ENCODE data around the gene ZNF750.

The ZNF750 gene

GRCh38 chr17:82810644-82811430 lies 29.0 kb downstream of the ZNF750 start:
- no peak for DNase-seq

GRCh38 chr17:82808921-82809905 lies 30.6 kb downstream of the ZNF750 start:
- DNase-seq, result no peak

GRCh38 chr17:82808006-82808405 lies 31.8 kb downstream of the ZNF750 start:
- DNase-seq, result no peak

GRCh38 chr17:82807562-82807961 lies 32.3 kb downstream of the ZNF750 start:
- DNase-seq, result no peak

DNA sequence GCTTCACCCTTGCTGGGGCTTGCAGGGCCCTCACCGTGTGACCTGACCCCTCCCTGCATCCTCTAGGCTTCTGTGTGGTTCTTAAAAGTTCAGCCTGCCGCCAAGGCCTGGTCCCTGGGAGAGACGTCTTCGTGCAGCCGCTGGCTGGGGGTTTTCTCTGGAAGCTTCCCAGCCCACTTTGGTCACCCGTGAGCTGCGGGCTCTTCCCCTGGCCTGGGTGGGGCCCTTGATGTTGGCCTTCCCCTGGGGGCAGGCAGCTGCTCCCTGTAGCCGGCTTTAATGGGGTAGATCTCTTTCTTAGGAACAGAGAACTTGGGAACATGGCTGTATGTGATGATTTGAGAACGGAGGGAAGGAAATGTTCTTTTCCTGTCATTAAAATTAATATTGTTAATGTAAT lies 32.7 kb downstream of the ZNF750 start:
- DNase-seq, result no peak

- DNase-seq, result no peak
Observed at GRCh38 chr17:82806645-82807044, 33.2 kb downstream of the ZNF750 start.

DNA sequence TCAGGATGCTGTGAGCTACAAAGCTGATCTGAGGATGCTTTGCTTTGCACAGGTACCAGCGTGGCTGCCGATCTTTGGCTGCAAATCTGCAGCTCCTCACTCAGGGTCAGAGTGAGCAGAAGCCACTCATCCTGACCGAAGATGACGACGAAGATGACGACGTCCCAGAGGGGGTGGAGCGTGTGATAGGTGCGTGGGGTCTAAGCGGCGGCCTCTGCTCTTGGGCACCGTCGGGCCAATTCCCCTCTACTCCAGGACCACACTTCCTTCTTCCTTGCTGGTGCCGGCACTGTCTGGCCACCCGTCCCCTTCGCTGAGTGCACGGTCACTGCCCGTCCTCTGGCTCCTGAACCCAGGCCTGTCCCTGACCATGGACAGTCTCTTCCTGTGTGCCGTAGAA lies 34.0 kb downstream of the ZNF750 start:
- no peak for DNase-seq

DNA sequence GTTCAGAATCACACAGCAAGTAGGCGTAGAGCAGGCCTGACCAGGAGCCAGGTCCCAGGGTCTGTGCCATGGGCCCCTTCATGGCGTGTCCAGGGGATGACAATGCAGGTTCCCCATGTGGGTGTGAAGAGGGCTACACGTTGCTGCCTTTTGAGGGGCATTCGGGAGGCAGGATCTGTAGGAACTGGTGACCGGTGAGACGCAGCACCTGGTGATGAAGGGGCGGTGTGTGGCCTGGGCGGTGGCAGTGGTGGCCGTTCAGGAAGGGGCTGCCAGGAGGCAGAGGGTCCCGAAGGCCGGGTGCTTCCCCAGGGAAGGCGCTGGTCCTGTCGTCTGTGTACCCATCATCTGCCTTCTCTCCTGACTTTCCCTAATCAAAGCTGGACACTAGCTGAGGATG lies 34.6 kb downstream of the ZNF750 start:
- no peak for DNase-seq

GRCh38 chr17:82804442-82805191 lies 35.2 kb downstream of the ZNF750 start:
- DNase-seq, result no peak

DNA sequence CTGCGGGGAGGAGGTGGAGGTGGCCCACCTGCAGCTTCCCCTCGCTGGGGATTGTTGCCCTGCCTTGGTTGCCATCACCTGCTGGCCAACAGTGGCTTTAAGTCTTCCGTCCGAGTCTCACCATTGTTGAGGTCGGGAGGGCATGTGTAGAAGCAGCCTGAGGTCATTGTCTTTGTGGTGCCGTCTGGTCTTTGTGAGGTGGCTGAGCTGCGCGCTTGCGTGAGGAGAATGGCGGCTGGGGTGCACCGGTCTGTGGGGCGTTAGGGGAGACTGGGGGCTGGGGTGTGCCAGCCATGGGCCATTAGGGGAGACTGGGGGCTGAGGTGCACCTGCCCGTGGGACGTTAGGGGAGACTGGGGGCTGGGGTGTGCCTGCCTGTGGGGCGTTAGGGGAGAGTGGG lies 36.2 kb downstream of the ZNF750 start:
- no peak for DNase-seq

- no peak for DNase-seq
Observed at GRCh38 chr17:82803185-82803584, 36.6 kb downstream of the ZNF750 start.

DNA sequence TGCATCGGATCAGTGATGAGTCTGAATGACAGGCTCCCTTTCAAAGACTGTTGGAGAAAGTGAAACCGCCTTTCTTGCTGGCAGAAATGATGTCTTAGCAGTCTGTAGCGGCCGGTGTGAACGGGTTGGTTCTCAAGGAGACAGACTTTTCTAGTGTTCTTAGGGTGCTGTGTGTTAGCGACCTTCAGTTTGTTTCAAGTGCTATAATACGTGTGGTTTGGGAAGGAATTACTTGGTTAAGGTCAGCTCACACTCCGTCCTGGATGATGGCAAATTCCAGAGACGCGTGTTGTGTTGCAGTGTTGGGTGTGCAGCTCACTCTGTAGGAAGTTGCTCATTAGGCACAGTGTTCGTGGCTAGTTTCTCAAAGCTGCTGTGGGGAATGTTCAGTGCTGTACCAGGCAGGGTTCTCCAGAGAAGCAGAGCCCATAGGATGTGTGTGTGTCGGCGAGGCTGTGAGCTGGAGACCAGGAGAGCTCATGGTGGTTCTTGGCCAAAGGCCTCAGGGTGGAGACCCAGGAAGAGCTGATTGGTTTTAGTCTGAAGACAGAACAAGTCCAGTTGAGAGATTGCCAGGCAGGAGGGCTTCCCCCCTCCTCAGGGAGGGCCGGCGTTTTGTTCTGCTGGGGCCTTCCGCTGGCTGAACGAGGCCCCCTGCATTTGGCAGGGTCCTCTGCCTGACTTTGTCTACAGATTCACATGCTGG lies 37.6 kb downstream of the ZNF750 start:
- no peak for DNase-seq

DNA sequence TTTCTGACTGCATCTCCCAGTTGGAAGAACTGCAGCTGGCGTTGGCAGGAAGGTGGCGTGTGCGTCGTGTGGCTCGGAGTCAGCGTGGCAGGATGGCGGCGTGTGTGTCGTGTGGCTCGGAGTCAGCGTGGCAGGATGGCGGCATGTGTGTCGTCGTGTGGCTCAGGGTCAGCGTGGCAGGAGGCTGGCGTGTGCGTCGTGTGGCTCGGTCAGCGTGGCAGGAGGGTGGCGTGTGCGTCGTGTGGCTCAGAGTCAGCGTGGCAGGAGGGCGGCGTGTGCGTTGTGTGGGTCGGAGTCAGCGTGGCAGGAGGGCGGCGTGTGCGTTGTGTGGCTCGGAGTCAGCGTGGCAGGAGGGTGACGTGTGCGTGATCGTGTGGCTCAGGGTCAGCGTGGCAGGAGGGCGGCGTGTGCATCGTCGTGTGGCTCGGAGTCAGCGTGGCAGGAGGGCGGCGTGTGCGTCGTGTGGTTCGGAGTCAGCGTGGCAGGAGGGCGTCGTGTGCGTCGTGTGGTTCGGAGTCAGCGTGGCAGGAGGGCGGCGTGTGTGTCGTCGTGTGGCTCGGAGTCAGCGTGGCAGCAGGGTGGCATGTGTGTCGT lies 38.3 kb downstream of the ZNF750 start:
- DNase-seq, result no peak

DNA sequence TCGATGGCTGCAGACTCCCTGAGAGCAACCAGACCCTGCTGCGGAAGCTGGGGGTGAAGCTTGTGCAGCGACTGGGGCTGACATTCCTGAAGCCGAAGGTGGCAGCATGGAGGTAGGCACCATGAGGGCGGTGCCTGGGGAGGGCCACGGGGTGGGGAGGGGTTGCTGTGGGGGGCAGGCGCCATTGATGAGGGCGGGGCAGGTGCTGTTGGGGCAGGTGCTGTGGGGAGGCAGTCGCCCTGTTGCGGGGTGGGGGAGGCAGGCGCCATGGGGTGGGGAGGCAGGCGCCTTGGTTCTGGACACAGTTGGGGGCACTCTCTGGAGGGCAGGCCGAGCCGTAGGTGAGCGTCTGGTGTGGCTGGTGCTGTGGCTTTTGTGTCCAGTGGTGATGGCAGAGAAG lies 38.9 kb downstream of the ZNF750 start:
- DNase-seq, result no peak

DNA sequence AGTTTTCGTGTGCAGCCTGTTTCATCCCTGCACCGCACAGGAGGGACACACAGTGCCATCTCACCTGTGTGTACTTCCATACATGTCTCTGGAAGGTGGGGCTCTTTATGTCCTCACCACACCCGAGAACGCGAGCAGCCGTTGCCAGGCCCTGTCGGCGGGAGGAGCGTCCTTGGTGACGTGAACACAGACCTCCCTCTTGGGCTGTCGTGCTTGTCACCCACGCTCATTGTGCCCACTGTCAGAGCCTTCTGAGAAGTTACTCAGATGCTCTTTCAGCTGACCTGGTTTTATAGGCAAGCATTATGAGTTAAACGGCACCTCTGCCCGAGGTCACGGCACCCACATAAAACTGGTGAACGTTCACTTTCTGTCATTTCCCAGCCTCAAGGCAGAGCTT lies 40.2 kb downstream of the ZNF750 start:
- DNase-seq, result no peak

GRCh38 chr17:82798752-82799151 lies 41.1 kb downstream of the ZNF750 start:
- DNase-seq, result no peak

DNA sequence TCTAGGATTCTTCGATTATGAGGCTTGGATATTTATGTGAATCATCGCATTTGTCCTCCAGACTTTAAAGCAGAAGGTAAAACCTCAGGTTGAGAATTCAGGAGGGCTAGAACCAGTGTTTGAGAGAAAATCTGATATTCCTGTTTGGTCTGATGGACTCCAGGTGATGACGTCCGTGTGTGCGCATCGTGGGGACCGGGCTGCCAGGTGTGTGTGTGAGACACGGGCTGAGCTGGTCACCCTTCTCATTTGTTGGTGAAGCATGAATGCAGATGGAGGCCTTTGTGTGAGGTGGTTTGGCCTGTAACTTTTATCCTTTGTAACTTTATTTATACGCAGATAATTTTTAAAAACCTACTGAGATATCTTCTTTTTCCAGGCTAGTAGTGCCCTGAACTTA lies 42.8 kb downstream of the ZNF750 start:
- no peak for DNase-seq

DNA sequence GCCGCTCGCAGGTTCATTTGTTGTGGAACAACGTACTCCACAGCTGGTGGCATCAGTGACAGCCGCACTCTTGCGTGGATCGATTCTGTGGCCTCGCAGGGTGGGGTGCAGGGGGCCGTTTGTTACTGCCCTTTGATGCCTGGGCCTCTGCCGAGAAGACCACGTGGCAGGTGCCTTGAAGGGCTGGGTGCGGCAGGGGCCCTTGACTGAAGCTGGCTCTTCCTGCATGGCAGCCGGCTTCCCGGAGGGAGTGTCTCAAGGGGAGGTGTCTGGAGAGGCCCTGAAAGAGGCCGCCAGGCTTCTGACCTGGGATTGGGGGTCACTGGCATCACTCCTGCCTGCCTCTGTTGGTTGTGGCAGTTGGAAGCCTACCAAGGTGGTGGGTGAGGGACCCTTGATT lies 44.2 kb downstream of the ZNF750 start:
- DNase-seq, result no peak

GRCh38 chr17:82794781-82795482 lies 44.9 kb downstream of the ZNF750 start:
- no peak for DNase-seq

DNA sequence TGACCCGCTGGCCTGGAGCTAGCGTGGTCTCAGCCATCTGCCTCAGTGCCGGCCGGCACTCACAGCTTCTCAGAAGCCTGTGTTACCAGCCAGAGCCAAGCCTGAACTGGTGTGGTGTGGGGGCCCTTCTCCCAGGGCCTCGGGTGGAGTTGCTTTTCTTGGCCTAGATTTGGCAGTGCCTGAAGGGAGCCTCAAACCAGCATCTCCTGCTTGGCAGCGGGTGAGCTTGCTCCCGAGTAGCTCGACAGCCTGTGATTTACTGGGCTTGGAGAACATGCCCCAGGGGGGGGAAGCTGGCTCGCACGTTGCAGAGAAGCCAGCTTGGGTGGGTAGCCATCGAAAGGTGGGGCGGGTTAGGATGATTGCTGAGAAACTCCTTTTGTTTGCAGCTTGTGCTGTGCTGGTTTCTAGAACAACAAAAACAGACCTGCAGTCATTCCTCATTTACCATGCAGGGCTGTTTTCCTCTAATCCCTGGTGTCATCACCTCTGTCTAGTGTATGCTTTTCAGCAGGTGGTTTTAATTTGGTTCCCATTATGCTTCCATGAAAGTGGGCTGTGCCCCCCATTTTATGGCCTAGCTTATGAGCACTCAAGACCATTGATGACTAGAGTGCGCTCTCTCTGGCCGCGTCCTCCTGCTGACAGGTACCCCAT lies 45.7 kb downstream of the ZNF750 start:
- DNase-seq, result no peak

DNA sequence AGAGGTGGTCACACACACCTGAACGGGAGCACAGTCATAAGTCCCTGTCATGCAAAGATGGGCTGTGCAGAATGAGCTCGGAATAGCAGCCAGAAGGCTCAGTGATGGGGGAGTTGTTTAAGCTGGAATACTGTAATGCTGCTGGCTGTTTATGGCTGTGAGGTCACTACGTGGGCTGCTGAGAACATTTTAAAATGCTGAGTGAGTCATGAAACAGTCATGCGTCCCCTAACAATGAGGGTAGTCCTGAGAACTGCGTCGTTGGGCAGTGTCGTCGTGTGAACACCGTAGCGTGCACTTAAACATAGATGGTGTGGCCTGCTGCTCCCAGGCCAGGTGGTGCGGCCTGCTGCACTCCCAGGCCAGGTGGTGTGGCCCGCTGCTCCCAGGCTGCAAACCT lies 48.3 kb downstream of the ZNF750 start:
- no peak for DNase-seq
